Common myeloid progenitor, CD34-positive (primary cell): ENCODE data around the gene FASLG.
A peak's percentile ranks its signal among the peaks of the same experiment; 100 is the strongest.

Experiments used
- CTCF ChIA-PET: fragments of 350-600 bp; sonication (Branson Sonifier 250); formaldehyde crosslinking; loops from one replicate; lab custom pipeline; 2021; ENCODE audit warnings: antibody characterized with exemption; lab: Charles Lee
- POLR2A ChIA-PET: fragments of 350-600 bp; sonication (Branson Sonifier 250); formaldehyde crosslinking; loops from one replicate; lab custom pipeline; 2021; ENCODE audit warnings: antibody characterized with exemption; lab: Charles Lee
- DNase-seq, 3 donors: peaks; one replicate each; pipeline versions ENCODE4 v3.0.0 to v3.0.0-alpha.2; 2013
- H3K27ac ChIP-seq, 2 experiments: 1 replicate in 1 of 2; 2 replicates in 1 of 2; pipeline ENCODE4 v1.7.0; 2013; ENCODE audit warnings: inconsistent platforms in 2 of 2, low read length in 2 of 2, mild to moderate bottlenecking in 2 of 2, low read depth in 1 of 2, moderate library complexity in 1 of 2; ENCODE audit not compliant: severe bottlenecking in 2 of 2, insufficient read depth in 1 of 2, poor library complexity in 1 of 2
- H3K27me3 ChIP-seq, 5 experiments: replicated peaks in 2 of 5; 1 replicate in 3 of 5; 2 replicates in 2 of 5; pipeline versions ENCODE4 v1.6.1 to v1.7.0; 2013; ENCODE audit warnings: low read length in 4 of 5, mild to moderate bottlenecking in 2 of 5, moderate library complexity in 2 of 5, inconsistent platforms in 1 of 5; ENCODE audit not compliant: insufficient read depth in 5 of 5, control insufficient read depth in 4 of 5
- H3K36me3 ChIP-seq, 4 experiments: 1 replicate in 2 of 4; 2 replicates in 2 of 4; pipeline versions ENCODE4 v1.6.1 to v1.7.0; 2013; ENCODE audit warnings: low read length in 3 of 4, control low read depth in 1 of 4, mild to moderate bottlenecking in 1 of 4; ENCODE audit not compliant: control insufficient read depth in 4 of 4, insufficient read depth in 4 of 4
- H3K4me1 ChIP-seq, 4 experiments: 1 replicate in 3 of 4; 2 replicates in 1 of 4; pipeline versions ENCODE4 v1.6.1 to v1.7.1; 2013; ENCODE audit warnings: low read length in 3 of 4, mild to moderate bottlenecking in 3 of 4, control low read depth in 1 of 4, inconsistent platforms in 1 of 4, moderate library complexity in 1 of 4; ENCODE audit not compliant: control insufficient read depth in 4 of 4, insufficient read depth in 4 of 4; ENCODE audit errors: control extremely low read depth in 1 of 4
- H3K4me3 ChIP-seq, 7 experiments: 1 replicate in 4 of 7; 2 replicates in 3 of 7; pipeline versions ENCODE4 v1.5.1 to v1.7.0; 2013; ENCODE audit warnings: mild to moderate bottlenecking in 7 of 7, low read length in 6 of 7, moderate library complexity in 6 of 7, inconsistent platforms in 2 of 7, low read depth in 2 of 7, control low read depth in 1 of 7; ENCODE audit not compliant: insufficient read depth in 4 of 7, control insufficient read depth in 1 of 7; ENCODE audit errors: extremely low read depth in 1 of 7
- H3K9me3 ChIP-seq, 5 experiments: 1 replicate in 4 of 5; 2 replicates in 1 of 5; pipeline versions ENCODE4 v1.6.1 to v1.7.1; 2013; ENCODE audit warnings: low read length in 4 of 5, mild to moderate bottlenecking in 2 of 5, inconsistent platforms in 1 of 5, low read depth in 1 of 5, moderate library complexity in 1 of 5; ENCODE audit not compliant: control insufficient read depth in 4 of 5, insufficient read depth in 2 of 5; ENCODE audit errors: control extremely low read depth in 1 of 5
- WGBS: methylation state at CpG from one replicate; pipeline ENCODE4 v1.1.5; 2013; ENCODE audit not compliant: insufficient coverage; 5-methylcytosine and 5-hydroxymethylcytosine counted together

FASLG gene

DNA sequence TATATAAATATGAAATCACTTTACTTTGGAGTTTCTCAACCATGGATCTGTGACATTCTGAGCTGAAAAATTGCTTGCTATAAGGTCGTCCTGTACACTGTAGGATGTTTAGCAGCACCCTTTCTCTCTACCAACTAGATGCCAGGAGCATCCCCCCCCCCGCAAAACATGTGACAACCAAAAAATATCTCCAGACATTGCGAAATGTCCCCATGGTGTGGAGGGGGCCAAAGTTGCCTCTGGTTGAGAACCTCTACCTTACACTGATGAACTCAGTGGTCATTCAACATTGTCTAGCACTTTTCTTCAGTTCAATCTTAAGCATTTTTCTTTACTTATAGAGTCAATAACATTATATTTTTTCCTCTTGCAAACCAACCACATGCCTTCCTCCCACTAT, 9.2 kb downstream of the FASLG start:
- no peaks in the 10 kb centered on the region for H3K27me3 ChIP-seq
- CTCF ChIA-PET = interaction anchor here (0.6 kb wide), 1 partner anchor 10 kb away, joined by 3 read pairs; no protein-coding TSS in a partner anchor
- no peaks in the 10 kb centered on the region for H3K9me3 ChIP-seq
- POLR2A ChIA-PET = no interaction called here
- no peaks in the 10 kb centered on the region for H3K36me3 ChIP-seq
- H3K27ac ChIP-seq = no peak overlapping the region
- H3K4me1 ChIP-seq = peaks cover 0 to 8% (median 4%) of the 10 kb centered on the region in 4 experiments
- 100% methylated on average over 3 of the region's 3 CpGs for WGBS
- no peak overlapping the region for H3K4me3 ChIP-seq
- DNase-seq = no peak

GRCh38 chr1:172669011-172669410, 10.1 kb downstream of the FASLG start:
- Histone ChIP-seq H3K36me3 (no peaks in the 10 kb centered on the region), H3K4me1 (peaks cover 0 to 3% (median 0%) of the 10 kb centered on the region in 4 experiments), H3K27me3 (no peaks in the 10 kb centered on the region), H3K27ac (no peak overlapping the region), H3K4me3 (no peak overlapping the region), H3K9me3 (no peaks in the 10 kb centered on the region)
- CTCF ChIA-PET = no interaction called here
- 100% methylated on average over 3 of the region's 3 CpGs for WGBS
- POLR2A ChIA-PET = no interaction called here
- DNase-seq = no peak

- H3K27me3 ChIP-seq = no peaks in the 10 kb centered on the region
- no peak overlapping the region for H3K4me3 ChIP-seq
- WGBS = 89% methylated on average over 3 of the region's 4 CpGs
- CTCF ChIA-PET = no interaction called here
- peaks cover 0 to 3% (median 0%) of the 10 kb centered on the region in 4 experiments for H3K4me1 ChIP-seq
- POLR2A ChIA-PET = no interaction called here
- H3K27ac ChIP-seq = no peak overlapping the region
- no peak for DNase-seq
- no peaks in the 10 kb centered on the region for H3K36me3 ChIP-seq
- no peaks in the 10 kb centered on the region for H3K9me3 ChIP-seq
These were observed 11.4 kb downstream of the FASLG start for GRCh38 chr1:172670316-172670715.

GRCh38 chr1:172670791-172671190, 11.9 kb downstream of the FASLG start:
- 67% methylated on average over 1 of the region's 4 CpGs for WGBS
- POLR2A ChIA-PET = no interaction called here

GRCh38 chr1:172671591-172671990, 12.7 kb downstream of the FASLG start:
- H3K9me3 ChIP-seq = no peaks in the 10 kb centered on the region
- peaks cover 0 to 3% (median 0%) of the 10 kb centered on the region in 4 experiments for H3K4me1 ChIP-seq
- H3K27ac ChIP-seq = no peak overlapping the region
- H3K27me3 ChIP-seq = no peaks in the 10 kb centered on the region
- CTCF ChIA-PET = no interaction called here
- H3K4me3 ChIP-seq = no peak overlapping the region
- no peak for DNase-seq
- POLR2A ChIA-PET = no interaction called here
- no peaks in the 10 kb centered on the region for H3K36me3 ChIP-seq

More at GRCh38 chr1:172670791-172671190, 11.9 kb downstream of the FASLG start:
- peak in 1 of 3 donors; percentile 15 for DNase-seq
- Histone ChIP-seq H3K4me1 (peaks cover 0 to 3% (median 0%) of the 10 kb centered on the region in 4 experiments), H3K4me3 (no peak overlapping the region), H3K9me3 (no peaks in the 10 kb centered on the region), H3K27ac (no peak overlapping the region), H3K27me3 (no peaks in the 10 kb centered on the region), H3K36me3 (no peaks in the 10 kb centered on the region)
- CTCF ChIA-PET = no interaction called here

- Histone ChIP-seq H3K36me3 (no peaks in the 10 kb centered on the region), H3K9me3 (no peaks in the 10 kb centered on the region), H3K27ac (no peak overlapping the region), H3K27me3 (no peaks in the 10 kb centered on the region), H3K4me3 (no peak overlapping the region), H3K4me1 (peaks cover 0 to 3% (median 0%) of the 10 kb centered on the region in 4 experiments)
- CTCF ChIA-PET = no interaction called here
- POLR2A ChIA-PET = no interaction called here
- WGBS = 100% methylated on average over 1 of the region's 2 CpGs
- no peak for DNase-seq
These were observed 13.8 kb downstream of the FASLG start for GRCh38 chr1:172672720-172673119.

GRCh38 chr1:172673761-172674160, 14.9 kb downstream of the FASLG start:
- no peak for DNase-seq
- H3K36me3 ChIP-seq = no peaks in the 10 kb centered on the region
- no peak overlapping the region for H3K4me3 ChIP-seq
- peaks cover 0 to 2% (median 0%) of the 10 kb centered on the region in 5 experiments for H3K9me3 ChIP-seq
- ChIA-PET POLR2A (no interaction called here), CTCF (interaction anchor here (0.9 kb wide), 1 partner anchor 21 kb away, joined by 3 read pairs; no protein-coding TSS in a partner anchor)
- H3K27me3 ChIP-seq = no peaks in the 10 kb centered on the region
- no peak overlapping the region for H3K27ac ChIP-seq
- WGBS = 100% methylated on average over 1 of the region's 2 CpGs
- H3K4me1 ChIP-seq = peaks cover 0 to 3% (median 0%) of the 10 kb centered on the region in 4 experiments
